Heart right ventricle (tissue), 16 donors: ENCODE data around the gene RAI1. TPM values are rescaled to one million over a fixed set of nuclear protein-coding genes. Genes with fewer than 3 reads are reported as not detected.
A peak's percentile ranks its signal among the peaks of the same experiment; 100 is the strongest.

Source experiments
- ATAC-seq, 8 donors: fragments of 200-7000 bp; cut with Tn5 transposase; one replicate each; pipeline ENCODE4 v1.9.1; 2020; ENCODE audit warnings: mild to moderate bottlenecking in 8 of 8, moderate library complexity in 8 of 8, moderate number of reproducible peaks in 1 of 8
- DNase-seq, 2 donors: peaks; one replicate each; pipeline ENCODE4 v3.0.0-alpha.2; 2020
- H3K27ac ChIP-seq, 10 donors: fragments of 200-600 bp; sonication (generic) in 2 of 10; one replicate each; pipeline versions ENCODE4 v1.5.0 to v1.8.0; 2020 to 2022; ENCODE audit warnings: mild to moderate bottlenecking in 3 of 10
- H3K27me3 ChIP-seq, 7 donors: fragments of 200-600 bp; one replicate each; pipeline ENCODE4 v1.8.0; 2021 to 2022; ENCODE audit warnings: mild to moderate bottlenecking in 2 of 7
- H3K36me3 ChIP-seq, 9 donors: fragments of 200-600 bp; sonication (generic) in 1 of 9; one replicate each; pipeline versions ENCODE4 v1.5.0 to v1.8.0; 2020 to 2022; ENCODE audit warnings: mild to moderate bottlenecking in 2 of 9
- H3K4me1 ChIP-seq, 9 donors: fragments of 200-600 bp; sonication (generic) in 1 of 9; one replicate each; pipeline versions ENCODE4 v1.5.0 to v1.8.0; 2020 to 2022; ENCODE audit warnings: mild to moderate bottlenecking in 4 of 9
- H3K4me3 ChIP-seq, 10 donors: fragments of 200-600 bp; sonication (generic) in 2 of 10; one replicate each; pipeline versions ENCODE4 v1.5.0 to v1.8.0; 2020 to 2022; ENCODE audit warnings: mild to moderate bottlenecking in 7 of 10, moderate library complexity in 2 of 10
- H3K9me3 ChIP-seq, 11 donors: fragments of 200-600 bp in 10 of 11; sonication (generic) in 2 of 11; one replicate each; pipeline versions ENCODE4 v1.5.0 to v1.8.0; 2013 to 2022; ENCODE audit warnings: mild to moderate bottlenecking in 2 of 11, control low read depth in 1 of 11, moderate library complexity in 1 of 11
- CTCF ChIP-seq, 9 donors: fragments of 200-600 bp; sonication (generic) in 2 of 9; IDR thresholded peaks; one replicate each; pipeline versions ENCODE4 v1.5.0 to v1.8.0; 2021 to 2022; ENCODE audit warnings: antibody characterized with exemption in 9 of 9, mild to moderate bottlenecking in 5 of 9, moderate library complexity in 1 of 9
- WGBS, 2 donors: extraction: QIAGEN DNeasy Blood & Tissue Kit; methylation state at CpG; one replicate each; pipeline ENCODE4 v1.1.7; 2013; ENCODE audit warnings: inconsistent platforms in 1 of 2; 5-methylcytosine and 5-hydroxymethylcytosine counted together
- intact Hi-C, 10 donors: fragments of 100-400 bp; cut with DNase I; formaldehyde crosslinking; loops; one replicate each; pipeline versions ENCODE4 v1.11.1 to v1.14.2; 2022
- polyA plus RNA-seq, 2 donors: library from polyadenylated mRNA; stranded (reverse); fragments of 200-250 nt; gene quantifications; one replicate each; pipeline ENCODE4 v1.2.3, GENCODE V29; 2013
- total RNA-seq, 10 donors: library from RNA; stranded (reverse); fragmentation: NEBNext Ultra II Directional in 3 of 10; extraction: Animal tissue kit (Norgen Biotek cat#: 25700) in 3 of 10; gene quantifications; one replicate each; pipeline versions ENCODE4 v1.2.1 to v1.2.4, GENCODE V29; 2021 to 2023
- donor health status: Arrhythmogenic right ventricular cardiomyopathy.
- donor health status: ischemic (EF 13 %, LVEDD 7.1; RV severe dilation, severe dysfunction).
- donor health status: healthy with polysubstance abuse.
- donor health status: DM: no; HTN: yes; CAD: no.
- donor health status: DM: no; HTN: no; CAD: no.
- donor health status: ischemic (EF 25% LVEDD 6.9; RV normal size, moderate dysfunction).
- donor health status: ischemic (EF 25% LVEDD 5.7; RV mildly dilated, moderate dysfunction).
- donor health status: healthy.
- donor health status: DM: yes; HTN: yes; CAD: no.
- donor health status: Ischemic cardiomyopathy.
- donor health status: ischemic (EF 35%, LVEDD 5.7; RV mildly dilated, moderate dysfunction).
- donor health status: nonischemic (EF 11% LVEDD 7.7; RV severe dilation, severe dysfunction).
- donor health status: DM: yes; HTN: yes; CAD: no.
- donor health status: PGD.
- donor health status: ischemic (EF 29% LVEDD 5.4; RV normal size, mild dysfunction).
- donor health status: nonischemic (EF 23%, LVEDD 6.1; RV moderate dilation, normal function).

RAI1 gene
- total and polyA plus RNA-seq, 12 donors: 13.8 to 32.0 (median 19.8) TPM

- TF ChIP-seq CTCF (IDR thresholded peaks at IDR 0.05): no peak
- no peaks in the 10 kb centered on the region for H3K36me3 ChIP-seq
- H3K9me3 ChIP-seq: no peaks in the 10 kb centered on the region
- H3K27ac ChIP-seq: peak overlapping the region in 1 of 10 donors; percentile 50
- no peak overlapping the region for H3K4me3 ChIP-seq
- H3K27me3 ChIP-seq: no peaks in the 10 kb centered on the region
- 36% methylated on average over 5 of the region's 5 CpGs for WGBS, 2 donors
- ATAC-seq (no peak), DNase-seq (no peak)
- peaks cover 26 to 87% (median 69%) of the 10 kb centered on the region in 9 donors for H3K4me1 ChIP-seq
- intact Hi-C loops: loop anchor here in 1 of 10 donors (5.0 kb wide), 1 partner anchor 45 kb away; no protein-coding TSS in a partner anchor
Observed at GRCh38 chr17:17742133-17742621, 60.9 kb downstream of the RAI1 start.

- Histone ChIP-seq H3K27me3 (no peaks in the 10 kb centered on the region), H3K9me3 (no peaks in the 10 kb centered on the region), H3K4me1 (peaks cover 29 to 87% (median 67%) of the 10 kb centered on the region in 9 donors), H3K36me3 (no peaks in the 10 kb centered on the region), H3K4me3 (no peak overlapping the region), H3K27ac (no peak overlapping the region)
- no peak for TF ChIP-seq CTCF (IDR thresholded peaks at IDR 0.05)
- no peak for ATAC-seq
- no peak for DNase-seq
- WGBS, 2 donors: 50 to 58% methylated on average over 4 of the region's 4 CpGs
- intact Hi-C loops: loop anchor here in 1 of 10 donors (5.0 kb wide), 1 partner anchor 46 kb away; no protein-coding TSS in a partner anchor
Observed at GRCh38 chr17:17742688-17743390, 61.6 kb downstream of the RAI1 start.

- intact Hi-C loops: loop anchor here in 1 of 10 donors (5.0 kb wide), 1 partner anchor 46 kb away; no protein-coding TSS in a partner anchor
- Histone ChIP-seq H3K27me3 (no peaks in the 10 kb centered on the region), H3K4me1 (peaks cover 29 to 84% (median 60%) of the 10 kb centered on the region in 9 donors), H3K9me3 (no peaks in the 10 kb centered on the region), H3K4me3 (no peak overlapping the region), H3K36me3 (no peaks in the 10 kb centered on the region), H3K27ac (no peak overlapping the region)
- ATAC-seq (no peak), DNase-seq (no peak)
- 82 to 87% methylated on average over 14 of the region's 14 CpGs for WGBS, 2 donors
- TF ChIP-seq CTCF (IDR thresholded peaks at IDR 0.05): no peak
Observed at GRCh38 chr17:17743391-17744112, 62.3 kb downstream of the RAI1 start.

GRCh38 chr17:17744116-17744515 is 62.9 kb downstream of the RAI1 start:
- intact Hi-C loops: loop anchor here in 1 of 10 donors (5.0 kb wide), 1 partner anchor 47 kb away; no protein-coding TSS in a partner anchor
- DNase-seq (no peak), ATAC-seq (no peak)
- Histone ChIP-seq H3K27ac (no peak overlapping the region), H3K9me3 (no peaks in the 10 kb centered on the region), H3K36me3 (no peaks in the 10 kb centered on the region), H3K27me3 (no peaks in the 10 kb centered on the region), H3K4me1 (peaks cover 28 to 84% (median 59%) of the 10 kb centered on the region in 9 donors), H3K4me3 (no peak overlapping the region)
- TF ChIP-seq CTCF (IDR thresholded peaks at IDR 0.05): no peak
- WGBS, 2 donors: 92 to 97% methylated on average over 4 of the region's 4 CpGs
